Skin of body (tissue), 2 donors: ENCODE results near the gene TBL1X. TPM values are rescaled to one million over a fixed set of nuclear protein-coding genes. Genes with fewer than 3 reads are reported as not detected.
"Not testable (repeated sequence)": the region's sequence is repeated elsewhere in the genome, so short reads cannot be mapped to it uniquely, and the experiment has no call there.

Source experiments
- DNase-seq: peaks from one replicate; lab custom pipeline; 2025; lab: John Stamatoyannopoulos, UW
- total RNA-seq: library from RNA; depleted of rRNA; stranded (reverse); fragments of >200 nt; gene quantifications from one replicate; pipeline ENCODE4 v1.2.3, GENCODE V29; 2014

TBL1X gene
- total RNA-seq, 1 donor from 2014 or later, result 13.2 TPM

DNA sequence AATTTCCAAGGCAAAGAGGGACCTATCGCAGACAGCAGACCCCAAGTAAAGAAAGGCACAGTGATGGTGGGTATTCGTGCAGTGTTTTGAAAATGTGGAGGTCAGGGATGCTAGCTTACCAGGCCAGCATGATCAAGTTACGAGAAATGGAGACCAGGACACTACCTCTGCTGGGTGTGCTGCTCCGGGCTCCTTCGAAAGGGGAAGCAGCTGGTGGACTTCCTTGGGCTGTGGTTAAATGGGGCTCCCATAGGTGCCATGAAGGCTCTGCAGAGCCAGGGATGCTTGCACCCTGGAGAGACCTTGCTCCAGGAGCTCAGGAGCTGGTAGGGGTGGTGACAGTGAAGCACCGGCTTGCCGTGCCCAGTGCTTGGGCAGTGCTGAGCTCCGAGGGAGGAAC is 68.8 kb downstream of the TBL1X start:
- no peak for DNase-seq

- DNase-seq, result no peak
Measured at GRCh38 chrX:9534686-9535085, 69.8 kb downstream of the TBL1X start.

- DNase-seq, result no peak
Measured at GRCh38 chrX:9535101-9535500, 70.2 kb downstream of the TBL1X start.

- not testable (repeated sequence) for DNase-seq
Measured at GRCh38 chrX:9536156-9536555, 71.3 kb downstream of the TBL1X start.

DNA sequence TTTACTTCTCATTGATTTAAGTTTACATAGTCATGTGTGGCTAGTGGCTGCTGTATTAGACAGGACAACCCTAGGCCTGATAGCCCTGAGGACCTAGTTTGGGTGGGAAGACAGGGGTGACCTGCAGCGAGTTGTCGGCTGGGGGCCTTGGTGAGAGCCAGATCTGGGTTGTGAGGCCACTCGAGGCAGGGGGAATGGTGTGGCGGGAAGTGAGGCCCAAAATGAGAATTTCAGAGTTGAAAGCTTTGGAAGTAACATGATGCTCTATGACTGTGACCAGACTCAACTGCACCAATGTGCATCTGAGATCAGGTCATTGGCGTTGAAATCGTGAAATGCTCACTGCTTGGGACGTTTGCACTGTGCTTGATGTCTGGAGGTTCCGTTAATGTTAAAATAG is 72.9 kb downstream of the TBL1X start:
- DNase-seq, result no peak

DNA sequence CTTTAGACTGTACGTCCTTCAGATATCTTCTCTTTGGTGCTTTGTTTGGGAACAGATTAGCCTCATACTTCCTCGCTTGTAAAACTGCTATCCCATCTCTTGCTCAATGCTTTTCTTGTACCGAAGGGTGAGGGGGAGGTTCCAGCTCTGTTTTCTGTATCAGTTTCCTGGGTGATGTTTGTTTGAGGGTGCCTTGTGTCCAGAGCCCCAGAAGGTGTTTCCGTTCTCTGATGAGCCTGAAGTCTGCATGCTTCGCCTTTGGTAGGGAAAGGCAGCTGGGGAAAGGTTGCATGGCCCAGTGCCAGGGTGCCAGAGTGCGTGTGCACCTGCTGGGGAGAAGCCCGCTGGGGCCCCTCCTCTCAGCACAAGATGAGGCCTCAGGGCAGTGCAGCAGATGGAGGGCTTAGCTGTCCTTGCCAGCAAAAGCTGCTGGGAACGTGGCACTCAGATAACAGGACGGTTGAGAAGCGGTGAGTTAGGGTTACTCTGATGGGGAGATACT is 73.7 kb downstream of the TBL1X start:
- DNase-seq, result no peak

DNA sequence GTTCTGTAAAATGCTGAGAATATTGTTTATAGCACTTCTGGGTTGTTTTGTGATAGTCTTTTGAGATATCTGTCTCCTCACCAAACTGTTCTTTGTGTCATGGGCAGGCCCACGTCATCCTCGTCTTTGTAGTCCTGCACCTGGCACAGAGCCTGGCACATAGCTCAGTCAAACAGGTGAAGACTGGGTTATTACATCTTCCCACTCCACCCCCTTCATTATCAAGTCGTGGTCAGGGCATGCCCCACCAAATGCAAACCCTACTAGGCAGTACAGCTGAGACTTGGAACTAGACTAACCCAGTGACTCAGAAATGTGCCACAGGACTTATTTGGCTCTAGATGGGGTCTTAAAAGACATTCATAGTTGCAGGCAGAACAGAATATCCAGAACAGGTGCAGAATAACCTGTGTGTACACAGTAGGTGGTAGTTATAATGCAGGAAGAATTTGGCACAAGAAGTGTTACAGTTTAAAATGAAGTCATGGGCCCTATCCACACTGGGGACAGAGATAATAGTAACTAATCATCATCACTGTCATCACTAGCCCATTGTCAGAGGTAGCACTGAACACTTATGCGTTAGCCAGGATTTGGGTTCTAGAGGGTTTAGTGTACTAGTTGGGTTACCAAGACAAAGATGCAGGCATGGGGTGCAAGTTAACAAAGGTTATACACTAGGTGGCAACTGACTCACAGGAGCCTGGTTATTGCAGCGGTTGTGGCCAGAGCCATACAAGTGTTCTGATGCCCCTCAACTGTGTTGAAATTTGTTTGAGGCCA is 74.9 kb downstream of the TBL1X start:
- no peak for DNase-seq

DNA sequence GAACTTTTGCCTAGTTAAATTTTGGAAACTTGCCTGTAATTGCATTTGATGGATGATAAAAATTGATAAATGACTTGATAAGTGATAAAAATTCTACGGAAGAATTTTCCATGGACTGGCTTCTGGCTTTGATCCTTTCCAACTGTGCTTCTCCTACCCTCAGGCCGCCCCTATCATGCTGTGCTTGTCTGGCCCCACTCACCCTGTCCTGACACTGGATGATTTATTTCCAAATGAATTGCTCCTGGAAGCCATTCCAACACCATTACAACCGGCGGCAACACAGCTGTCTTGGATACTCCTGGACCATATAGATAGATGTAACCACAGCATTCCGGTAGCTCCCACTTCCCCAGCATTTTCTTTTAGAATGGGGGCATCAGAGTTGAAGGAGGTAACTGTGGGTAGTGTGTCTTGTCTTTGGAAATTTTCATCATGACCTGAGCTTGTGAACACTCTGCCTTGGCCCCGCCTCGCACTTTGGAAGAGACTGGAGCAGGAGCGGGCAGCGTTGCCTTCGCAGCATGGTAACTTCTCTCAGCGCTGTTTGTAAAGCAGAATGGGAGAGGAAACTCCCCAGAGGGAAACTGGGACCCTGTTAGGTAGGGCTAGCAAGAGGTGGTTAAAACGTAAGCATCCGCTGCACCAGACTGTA is 77.4 kb downstream of the TBL1X start:
- DNase-seq, result no peak

- no peak for DNase-seq
Measured at GRCh38 chrX:9542761-9543111, 77.9 kb downstream of the TBL1X start.

- DNase-seq, result no peak
Measured at GRCh38 chrX:9555354-9555753, 90.5 kb downstream of the TBL1X start.

GRCh38 chrX:9557091-9557490 is 92.2 kb downstream of the TBL1X start:
- no peak for DNase-seq

DNA sequence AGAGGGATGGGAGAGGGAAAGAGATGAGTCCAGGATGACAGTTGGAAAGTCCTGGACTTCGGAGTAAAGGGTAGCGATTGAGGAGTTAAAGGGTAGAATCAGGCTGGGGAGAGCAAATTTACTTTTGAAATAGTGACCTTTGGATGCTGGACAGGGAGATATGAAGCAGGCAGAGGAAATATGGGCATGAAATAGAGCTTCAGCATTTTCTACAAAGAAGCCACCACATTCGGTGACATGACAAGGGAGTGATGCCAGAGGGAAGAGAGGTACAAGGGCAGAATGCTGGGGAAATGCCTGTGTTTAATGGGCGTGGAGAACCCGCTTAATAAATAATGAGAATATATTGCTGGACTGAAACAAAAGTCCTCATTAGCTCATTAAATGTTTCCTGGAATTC is 92.7 kb downstream of the TBL1X start:
- no peak for DNase-seq

GRCh38 chrX:9558615-9559014 is 93.8 kb downstream of the TBL1X start:
- DNase-seq, result no peak

DNA sequence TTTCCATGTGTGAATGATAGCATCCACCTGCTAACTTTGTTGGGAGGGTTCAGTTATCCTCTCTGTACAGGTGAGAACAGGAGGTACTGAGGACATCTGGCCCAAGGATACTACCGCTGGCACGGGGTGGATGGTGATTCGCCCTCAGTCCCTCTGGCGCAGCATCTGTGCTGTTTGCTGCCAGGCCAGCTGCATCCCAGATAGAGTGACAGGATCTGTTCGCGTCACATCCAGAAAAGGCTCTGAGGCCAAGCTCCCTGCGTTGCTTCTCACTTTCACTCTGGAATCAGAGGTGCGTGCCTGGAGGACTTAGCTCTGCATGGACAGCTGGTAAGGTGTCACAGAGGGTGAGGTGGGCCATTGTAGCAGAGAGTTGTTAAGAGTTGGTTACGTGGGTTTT is 95.4 kb downstream of the TBL1X start:
- no peak for DNase-seq

- no peak for DNase-seq
Measured at GRCh38 chrX:9561199-9561598, 96.3 kb downstream of the TBL1X start.

- no peak for DNase-seq
Measured at GRCh38 chrX:9562851-9563250, 98.0 kb downstream of the TBL1X start.

DNA sequence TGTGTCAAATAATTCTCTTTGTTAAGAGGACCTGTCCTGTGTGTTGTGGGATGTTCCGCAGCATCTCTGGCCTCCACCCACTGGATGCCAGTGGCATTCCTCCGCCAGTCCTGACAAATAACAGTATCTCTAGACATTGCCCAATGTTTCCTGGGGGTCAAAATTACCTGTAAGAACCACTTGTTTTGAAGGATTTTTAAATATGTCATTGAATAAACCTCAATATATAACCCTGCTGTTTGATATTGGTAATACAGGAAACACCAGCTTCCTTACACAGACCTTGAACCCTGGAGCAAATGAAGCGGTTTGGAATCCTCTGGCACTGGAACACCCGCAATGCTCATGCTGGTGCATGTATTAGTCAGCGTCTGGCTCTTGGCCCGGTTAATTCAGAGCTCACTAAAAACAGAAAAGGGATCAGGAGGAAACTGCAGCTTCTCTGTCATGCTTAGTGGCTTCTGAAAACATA is 101.3 kb downstream of the TBL1X start:
- peak; percentile 29 for DNase-seq

- peak; percentile 6 for DNase-seq
Measured at GRCh38 chrX:9569876-9570301, 105.0 kb downstream of the TBL1X start.

GRCh38 chrX:9573282-9574106 is 108.6 kb downstream of the TBL1X start:
- no peak for DNase-seq

GRCh38 chrX:9576059-9576458 is 111.2 kb downstream of the TBL1X start:
- no peak for DNase-seq

- no peak for DNase-seq
Measured at GRCh38 chrX:9577555-9577954, 112.7 kb downstream of the TBL1X start.
